NCI-H2029 (cell line): Measurements from ENCODE around the gene CCDC12.
A peak's percentile ranks its signal among the peaks of the same experiment; 100 is the strongest.

Source experiments
- DNase-seq: peaks from one replicate; lab custom pipeline; 2025; lab: John Stamatoyannopoulos, UW

The CCDC12 gene

DNA sequence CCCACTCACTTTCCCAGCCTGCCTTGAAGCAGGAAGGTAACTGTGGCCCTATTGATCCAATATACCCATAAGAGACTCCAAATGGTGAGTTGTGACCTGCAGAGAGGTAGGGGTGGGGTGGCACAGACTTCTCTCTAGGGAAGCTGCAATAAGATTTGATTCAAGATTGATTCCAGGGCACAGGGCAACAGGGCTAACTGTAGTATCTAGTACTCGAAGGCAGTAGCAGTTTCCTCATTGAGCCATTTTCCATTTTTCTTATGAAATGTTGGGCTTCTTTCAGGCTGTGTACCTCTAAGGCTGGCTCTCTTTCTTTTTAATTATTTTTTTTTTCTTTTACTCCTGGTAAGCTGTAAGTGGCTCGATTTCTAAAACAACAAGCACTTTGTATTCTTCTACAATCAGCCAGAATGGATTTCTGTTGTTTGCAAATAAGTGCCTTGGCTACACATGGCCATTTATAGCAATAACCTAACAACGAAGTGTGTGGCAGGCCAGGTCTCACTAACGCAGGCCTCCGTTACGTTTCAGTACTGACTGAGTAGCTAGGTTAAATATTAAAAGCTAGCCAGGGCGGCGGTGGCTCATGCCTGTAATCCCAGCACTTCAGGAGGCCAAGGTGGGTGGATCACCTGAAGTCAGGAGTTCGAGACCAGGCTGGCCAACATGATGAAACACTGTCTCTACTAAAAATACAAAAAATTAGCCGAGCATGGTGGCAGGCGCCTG lies 19.3 kb downstream of the CCDC12 start:
- no peak for DNase-seq

DNA sequence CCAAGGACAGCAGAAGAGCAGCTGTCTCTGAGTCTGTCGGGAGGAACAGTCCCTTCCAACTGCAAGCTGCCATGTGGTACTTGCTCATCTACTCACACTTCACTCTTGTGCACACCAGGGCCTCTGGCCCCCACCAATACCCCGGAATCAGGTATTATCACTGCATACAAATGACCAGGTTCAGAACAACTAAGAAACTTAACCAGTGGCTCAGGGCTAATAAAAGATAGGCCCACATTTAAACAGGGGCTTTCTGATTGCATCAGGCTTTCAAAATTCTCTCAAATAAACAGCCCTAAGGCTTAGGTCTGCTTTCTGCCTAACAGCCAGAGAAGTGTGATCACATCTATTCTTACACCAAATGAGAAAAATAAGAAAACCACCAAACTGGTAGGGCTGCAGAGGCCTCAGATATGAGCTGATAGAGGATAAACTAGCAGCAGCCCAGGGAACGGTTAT lies 20.7 kb downstream of the CCDC12 start:
- DNase-seq, result no peak

DNA sequence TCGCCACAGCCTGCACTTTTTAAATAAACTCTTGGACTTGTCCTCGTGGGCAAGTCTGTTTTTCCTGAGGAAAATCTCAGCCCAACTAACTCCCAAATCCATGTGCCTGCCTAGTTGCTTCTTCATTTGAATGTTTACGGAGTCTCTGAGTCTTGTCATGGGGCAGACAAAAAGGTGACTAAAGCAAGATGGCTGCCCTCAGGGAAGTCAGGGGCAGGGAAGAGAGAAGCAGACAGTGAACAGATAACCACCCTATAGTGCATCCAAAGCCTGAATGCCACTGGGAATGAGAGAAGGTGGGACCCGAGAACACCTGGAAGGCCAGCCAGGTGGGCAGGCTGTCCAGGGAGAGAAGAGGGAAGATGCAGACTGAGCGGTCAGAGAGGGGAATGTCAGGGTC lies 21.4 kb downstream of the CCDC12 start:
- no peak for DNase-seq

DNA sequence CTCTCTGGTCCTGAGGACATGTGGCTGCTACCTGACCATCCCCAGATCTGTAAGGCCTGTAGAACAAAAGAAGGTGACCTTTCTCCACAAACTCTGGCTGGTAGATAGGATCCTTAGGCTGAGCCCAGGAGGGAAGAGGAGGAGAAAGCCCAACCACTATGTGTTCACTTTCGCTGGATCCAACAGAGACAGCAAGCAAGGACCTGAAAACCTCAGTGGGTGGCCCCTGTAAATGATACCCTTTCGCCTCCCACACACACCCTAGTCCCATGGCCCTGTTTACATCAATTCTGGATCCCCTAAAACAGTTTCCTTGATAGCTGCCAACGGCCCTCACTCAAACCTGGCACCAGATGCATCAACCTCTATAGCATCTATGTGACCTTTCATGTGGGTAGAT lies 22.4 kb downstream of the CCDC12 start:
- no peak for DNase-seq

DNA sequence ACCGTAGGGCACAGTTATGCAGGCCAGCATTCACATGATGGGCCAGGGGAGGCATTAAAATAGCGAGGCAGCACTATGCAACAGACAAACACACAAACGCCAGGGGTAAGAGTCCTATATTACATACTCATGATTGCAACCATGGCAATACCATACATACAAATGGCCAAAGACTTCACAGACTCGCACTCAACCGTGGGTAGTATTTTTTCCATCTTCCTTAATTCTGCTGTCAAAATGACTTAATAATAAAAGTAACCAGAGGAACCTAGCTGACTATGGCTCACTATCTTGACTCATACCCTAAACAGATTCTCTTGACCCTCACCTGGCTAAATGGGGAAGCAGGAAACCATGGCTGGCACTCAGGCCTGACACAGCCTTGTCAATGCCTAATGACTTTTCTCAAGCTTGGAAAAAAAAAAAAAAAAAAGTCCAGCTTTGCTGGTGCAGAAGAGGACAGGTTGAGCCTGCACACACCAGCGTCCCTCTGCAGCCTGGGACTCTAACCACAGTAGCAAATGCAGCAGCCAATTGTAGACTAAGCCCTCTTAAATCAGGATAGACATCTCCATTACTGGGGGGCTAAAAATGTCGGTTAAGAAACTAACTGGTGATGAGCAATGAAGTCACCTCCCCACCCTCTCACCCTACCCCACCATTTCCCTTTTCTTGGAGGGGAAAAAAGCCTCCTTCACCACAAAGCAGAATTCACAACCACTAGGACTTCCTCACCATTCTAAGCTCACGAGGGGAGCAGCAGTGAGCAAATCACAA lies 23.1 kb downstream of the CCDC12 start:
- no peak for DNase-seq

DNA sequence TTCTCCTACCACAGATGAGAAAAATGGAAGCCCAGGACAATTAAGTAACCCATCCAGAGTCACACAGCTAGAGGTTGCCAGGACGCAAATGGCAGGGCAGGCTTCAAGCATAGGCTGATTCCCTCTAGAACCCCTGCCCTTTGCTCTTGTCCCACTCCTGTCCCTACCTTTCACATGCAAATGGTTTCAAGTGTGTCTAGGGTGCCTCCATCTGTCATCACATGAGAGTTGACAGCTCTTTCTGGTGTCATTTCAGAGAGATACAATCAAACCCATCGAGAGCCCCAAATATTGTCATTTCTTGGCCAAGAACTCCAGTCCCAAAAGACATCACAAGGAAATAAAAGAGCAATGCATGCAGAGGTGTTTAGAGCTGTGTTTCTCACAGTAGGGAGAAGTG lies 23.7 kb downstream of the CCDC12 start:
- DNase-seq, result no peak

DNA sequence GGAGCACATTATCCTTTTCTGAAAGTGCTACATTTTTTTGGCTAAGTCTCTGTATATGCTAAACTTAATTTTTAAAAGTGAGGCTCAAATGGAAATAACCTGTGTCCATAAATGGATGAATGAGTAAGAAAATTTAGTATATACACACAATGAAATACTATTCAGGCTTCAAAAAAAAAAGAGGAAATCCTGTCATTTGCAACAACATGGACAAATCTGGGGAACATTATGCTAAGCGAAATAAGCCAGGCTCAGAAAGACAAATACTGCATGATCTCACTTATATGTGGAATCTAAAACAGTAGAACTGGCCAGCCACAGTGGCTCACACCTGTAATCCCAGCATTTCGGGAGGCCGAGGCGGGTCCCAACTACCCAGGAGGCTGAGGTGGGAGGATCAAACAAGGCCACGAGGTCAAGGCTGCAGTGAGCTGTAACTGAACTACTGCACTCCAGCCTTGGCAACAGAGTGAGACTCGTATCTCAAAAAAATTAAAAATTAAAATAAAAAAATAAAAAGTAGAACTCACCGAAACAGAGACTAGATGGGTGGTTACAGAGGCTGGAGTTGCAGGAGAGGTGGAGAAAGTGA lies 25.8 kb downstream of the CCDC12 start:
- DNase-seq, result no peak

DNA sequence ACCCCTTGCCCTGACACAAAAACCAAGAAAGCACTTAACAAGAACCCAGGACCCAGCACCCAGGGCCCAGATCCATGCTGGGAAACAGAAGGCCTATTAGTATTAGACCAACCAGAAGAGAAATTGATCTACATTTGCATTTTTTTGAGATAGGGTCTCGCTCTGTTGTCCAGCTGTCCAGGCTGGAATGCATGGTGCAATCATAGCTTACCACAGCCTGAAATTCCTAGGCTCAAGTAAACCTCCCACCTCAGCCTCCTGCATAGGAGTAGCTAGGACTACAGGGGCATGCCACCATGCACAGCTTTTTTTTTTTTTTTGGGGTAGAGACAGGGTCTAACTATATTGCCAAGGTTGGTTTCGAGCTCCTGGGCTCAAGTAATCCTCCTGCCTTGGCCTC lies 26.4 kb downstream of the CCDC12 start:
- DNase-seq, result no peak

DNA sequence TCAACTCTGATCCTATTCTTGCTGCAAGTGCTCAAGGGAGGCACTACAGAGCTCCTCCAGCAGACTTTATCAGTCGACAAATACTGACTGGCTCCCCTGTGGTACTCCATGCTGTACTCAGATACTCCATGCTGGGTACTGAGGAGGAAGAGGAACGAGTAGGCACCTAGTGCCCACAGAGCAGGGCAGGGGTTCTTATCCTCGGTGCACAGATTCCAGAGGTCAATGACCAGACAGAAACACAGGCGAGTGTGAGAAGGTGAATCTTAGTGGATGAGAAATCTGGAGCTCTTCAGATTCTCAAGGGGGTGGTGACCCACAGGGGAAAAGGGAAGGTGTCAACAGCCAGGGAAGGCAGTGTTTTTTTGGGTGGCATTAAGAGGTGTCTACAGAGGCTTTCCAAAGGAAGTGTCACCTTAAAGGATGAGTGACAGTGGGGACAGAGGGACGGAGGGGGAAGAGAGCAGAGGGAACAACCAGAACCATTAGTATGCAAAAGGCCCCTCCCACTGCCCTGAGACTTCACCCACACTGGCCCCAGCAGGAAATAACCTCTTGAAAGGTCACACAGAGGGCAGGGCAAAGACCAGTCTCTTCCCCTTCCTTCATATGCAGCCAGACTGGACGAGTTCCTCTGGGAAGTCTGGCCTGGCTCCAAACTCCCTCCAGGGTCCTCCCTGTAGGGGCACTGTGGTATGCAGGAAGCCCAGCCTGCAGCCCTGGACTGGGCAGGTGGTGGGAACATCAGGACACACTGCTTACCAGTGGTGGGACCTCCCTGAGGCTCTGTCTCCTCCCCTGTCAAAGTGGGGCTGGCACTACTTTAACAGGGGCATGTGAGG lies 27.5 kb downstream of the CCDC12 start:
- peak; percentile 25 for DNase-seq

DNA sequence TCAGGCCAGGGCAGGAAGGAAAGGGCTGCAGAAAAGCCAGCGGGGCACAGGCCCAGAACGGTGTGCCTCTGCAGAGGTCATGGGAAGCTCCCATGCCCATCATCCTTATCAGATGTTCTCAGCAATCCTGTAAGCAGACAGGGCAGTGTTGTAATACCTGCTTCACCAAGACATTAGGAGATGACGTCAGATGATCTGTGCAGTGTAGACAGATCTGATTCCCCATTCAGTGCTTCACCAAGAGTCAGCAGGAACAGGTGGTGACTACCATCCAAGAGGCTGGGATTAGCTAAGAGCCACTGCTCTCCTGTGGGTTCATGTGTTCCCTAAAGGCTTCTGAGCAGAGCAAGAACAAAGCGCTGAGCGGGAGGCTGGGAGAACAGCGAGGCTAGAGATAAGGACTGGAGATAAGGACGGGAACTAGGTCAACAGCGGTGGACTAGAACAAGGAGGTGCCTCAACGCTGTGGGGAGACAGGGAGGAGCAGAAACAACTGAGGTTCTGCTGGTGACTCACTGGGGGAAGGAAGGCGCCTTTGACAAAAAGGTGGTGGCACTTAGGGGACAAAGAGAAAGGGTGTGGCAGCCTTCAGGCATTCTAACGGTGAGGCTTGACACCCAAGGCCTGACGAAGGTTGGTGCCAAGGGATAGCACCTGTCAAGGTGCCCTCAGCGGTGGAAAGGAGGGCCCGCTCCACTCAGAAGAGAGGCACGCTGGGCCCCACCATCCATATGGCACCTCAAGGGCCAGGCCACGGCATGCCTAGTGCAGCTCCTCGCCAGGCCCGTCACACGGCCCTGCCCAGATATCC lies 28.4 kb downstream of the CCDC12 start:
- DNase-seq, result peak; percentile 78

DNA sequence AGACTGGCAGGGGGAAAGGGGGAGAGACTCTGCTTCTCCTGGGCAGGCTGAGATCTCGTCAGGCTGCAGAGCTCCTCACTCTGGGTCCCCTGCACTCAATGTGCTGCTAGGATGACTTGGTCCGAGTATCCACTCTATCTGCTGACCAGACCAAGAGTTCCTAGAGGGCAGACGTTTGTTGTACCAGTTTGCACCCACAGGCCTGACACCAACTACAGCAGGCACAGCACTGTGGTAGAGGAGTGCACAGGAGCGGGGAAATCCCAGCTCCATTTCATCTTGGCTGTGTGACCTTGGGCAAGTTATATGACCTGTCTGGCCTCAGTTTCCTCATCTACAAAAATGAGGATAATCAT lies 29.0 kb downstream of the CCDC12 start:
- DNase-seq, result no peak

DNA sequence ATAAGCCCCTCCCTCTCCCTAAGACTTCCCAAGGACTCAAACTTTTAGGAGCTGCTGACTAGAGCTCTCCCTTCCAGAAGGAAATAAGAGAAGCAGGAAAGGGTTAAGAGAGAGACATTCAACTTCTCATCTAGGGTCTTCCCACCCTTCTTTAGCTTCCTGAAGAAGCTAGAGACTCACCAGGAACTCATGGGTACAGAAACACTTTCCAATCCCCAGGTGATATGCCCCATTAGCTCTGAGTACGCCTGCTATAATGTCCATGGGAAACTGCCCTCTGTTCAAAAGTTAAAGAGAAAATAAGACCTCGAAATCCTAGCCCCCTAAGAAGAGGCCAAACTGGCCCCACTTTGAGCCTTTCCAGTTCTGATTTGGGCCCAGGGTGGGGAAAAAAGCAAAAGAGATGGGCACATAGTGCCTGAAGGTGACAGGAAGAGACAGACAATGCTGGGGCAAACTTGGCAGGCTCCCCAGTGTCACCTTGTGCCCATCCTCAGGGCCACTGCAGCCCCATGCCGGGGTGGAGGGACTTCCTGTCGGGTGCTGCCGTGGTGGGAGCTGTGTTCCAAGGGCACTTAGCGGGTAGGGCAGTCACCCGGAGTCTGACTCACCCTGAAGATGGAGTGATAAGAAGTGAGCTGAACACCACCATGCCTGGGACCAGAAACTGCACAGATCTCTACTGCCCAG lies 29.5 kb downstream of the CCDC12 start:
- peak; percentile 43 for DNase-seq

DNA sequence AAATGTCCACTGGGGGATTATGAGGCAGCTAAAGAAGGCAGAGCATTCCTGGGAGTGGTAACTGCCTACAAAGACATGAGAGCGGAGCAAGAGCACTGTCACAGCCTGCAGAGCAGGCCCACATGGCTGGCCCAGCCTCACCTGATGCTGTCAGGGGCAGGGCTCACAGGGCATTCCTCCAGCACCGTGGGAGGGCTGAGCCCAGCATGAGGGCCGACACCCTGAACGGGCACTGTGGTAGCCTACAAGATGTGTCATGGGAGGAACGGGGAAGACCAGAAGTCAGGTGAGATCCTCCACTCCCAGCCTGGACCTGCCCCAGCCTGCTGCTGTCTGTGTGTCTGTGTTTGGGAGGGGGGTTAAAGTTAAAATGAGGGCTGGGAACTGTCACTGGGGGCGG lies 30.1 kb downstream of the CCDC12 start:
- DNase-seq, result no peak

DNA sequence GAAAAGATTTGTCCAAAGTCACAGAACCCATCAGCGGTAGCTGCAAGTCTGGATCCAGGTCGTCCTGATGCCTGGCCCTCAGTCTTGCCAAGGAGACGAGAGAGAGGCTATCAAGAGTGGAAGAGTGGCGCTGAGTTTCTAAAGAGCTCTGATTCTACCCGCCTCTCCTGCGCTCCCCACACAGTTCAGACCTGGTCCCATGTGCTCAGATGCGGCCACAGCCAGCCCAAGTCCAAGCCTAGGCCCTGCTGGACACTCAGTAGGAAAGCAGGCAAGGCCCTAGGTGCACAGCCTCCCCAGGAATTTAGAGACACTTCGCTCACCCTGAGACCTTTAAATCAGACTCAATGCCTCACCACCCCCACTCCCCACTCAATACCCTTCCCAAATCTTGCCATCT lies 32.4 kb downstream of the CCDC12 start:
- no peak for DNase-seq

DNA sequence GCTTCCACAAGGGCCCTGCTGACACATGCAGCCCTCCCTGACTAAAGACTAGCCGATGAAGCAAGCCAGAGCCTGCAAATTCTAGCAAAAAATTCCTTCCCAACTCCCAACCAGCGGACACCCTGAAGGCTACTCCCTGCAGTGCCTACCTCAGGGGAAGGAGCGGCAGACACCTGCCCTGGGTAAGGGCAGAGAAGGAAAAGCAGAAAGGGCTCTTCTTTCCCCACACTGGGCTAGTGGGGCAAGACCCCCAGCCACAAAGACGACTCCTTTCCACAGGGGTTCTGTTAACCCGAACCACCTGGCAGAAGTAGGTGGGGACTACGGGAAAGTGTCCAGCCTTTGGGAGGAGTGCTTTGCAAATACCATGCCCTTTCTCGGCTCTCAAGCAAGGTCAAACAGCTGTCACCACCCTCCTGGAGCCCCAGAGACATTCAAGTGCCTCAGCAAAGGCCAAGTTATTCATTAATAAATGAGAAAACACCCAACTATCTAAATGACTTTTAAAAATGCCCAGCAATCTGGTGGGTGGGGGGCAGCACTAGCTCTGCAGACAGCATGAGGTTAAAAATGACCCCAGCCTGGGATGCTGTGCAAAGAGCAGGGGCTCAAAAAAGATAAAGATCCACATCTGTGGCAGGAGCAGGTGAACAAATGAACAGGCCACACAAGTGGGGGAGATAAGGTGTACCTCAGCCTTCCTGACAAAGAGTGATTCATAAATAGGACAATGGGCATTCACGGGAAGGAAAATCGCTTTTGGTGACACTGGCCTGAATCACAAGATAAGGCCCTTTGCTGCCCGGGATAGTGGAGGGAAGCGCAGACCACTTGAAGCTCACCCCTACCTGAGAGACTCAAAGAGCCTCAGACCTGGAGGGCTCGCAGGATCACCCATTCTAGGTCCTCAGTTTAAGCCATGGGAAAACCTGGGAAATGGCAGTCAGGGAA lies 33.0 kb downstream of the CCDC12 start:
- DNase-seq, result peak; percentile 44

DNA sequence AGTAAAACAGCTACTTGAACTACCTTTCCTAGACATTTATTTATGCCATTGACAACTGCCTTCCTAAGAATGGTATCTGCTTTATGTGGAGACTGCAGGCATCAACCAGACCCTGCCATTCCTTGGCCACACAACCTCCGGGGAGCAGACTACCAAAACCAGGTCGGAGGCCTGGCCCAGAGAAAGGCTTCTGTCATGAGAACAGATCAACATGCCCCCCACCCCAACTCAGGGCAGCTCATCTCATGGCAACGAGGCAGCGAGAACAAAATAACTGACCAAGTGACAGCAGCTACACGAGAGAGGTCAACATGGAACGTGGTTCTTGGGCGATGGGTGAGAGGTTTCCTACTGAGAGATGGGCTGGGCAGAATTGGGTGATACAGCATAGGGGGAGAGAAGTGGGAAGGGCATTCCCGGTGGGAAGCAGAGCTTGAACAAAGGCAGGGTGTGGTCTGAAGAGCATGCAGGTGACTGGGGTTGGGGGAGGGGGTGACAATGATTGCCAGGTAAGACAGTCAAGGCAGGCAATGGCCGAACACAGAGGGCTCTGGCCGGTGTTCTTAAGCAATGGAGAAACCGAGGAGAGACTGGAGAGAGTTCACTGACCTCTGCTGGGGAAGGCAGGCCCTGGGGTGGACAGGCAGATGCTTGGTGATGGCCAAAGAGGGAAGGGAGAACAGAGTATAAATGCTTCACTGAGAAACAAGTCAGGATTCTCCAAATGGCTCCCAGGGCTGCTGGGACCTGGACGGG lies 33.9 kb downstream of the CCDC12 start:
- DNase-seq, result no peak

DNA sequence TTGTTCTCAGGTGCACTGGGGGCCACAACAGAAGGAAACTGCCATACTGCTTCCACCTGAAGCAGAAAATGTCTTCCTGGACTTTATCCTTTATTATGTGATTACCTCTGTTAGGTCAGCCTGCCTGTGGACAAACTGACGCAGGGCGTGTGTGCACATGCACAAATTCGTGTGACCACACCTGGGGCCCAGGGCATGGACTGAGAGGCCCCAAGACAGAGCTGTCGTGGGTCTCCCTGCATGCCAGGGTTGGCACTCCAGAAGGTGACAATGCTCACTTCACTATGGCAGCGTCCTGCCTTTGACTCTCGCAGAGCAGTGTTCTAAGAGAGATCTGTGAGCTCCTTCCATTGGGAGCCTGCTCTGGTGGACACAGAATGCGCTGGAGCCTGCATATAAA lies 34.5 kb downstream of the CCDC12 start:
- no peak for DNase-seq

DNA sequence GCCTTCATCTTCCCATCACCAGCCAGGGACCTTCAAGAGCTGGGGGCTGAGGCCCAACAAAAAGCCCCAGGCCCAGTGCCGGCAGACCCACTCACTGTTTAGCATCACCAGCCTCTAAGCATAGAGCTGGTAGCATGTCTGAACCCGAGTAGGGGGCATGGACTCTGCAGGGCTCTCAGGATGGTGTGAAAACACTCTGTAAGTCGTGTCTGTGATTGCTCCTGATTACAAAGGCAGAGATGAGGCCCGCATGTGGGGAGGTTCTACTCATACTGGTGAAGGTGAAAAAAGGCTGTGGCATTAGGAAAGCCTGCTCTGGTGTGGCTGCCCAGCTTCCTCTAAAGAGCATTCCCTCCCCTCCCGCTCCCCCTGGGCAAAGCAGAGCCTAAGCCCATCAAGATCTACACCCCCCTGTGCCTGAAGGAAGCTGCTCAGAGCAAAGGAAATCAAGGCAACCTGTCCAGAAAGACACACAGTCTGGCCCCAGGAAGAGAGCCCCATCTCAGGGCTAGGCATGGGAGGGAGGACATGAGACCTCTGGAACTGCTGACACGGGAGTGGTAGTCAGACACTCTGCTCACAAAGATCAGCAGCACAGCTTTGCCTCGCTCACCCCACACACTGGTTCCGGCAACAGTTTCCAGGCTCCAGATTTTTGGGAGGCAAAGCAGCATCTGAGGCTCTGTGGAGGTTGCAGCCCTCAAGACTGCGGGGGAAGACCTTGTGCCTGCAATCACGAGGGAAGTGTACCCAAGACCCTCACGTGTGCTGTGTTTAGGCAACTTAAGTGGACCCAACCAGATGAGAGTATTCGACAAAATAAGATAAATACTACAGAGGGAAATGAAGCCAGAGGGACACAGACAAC lies 36.7 kb downstream of the CCDC12 start:
- no peak for DNase-seq
